Rectal smooth muscle tissue (tissue), 1 donor: ENCODE data around the gene PACSIN3.
"Not testable (repeated sequence)": the region's sequence is repeated elsewhere in the genome, so short reads cannot be mapped to it uniquely, and the experiment has no call there.

ENCODE experiments used
- H3K27ac ChIP-seq: one replicate; pipeline ENCODE4 v1.7.0; 2013; ENCODE audit warnings: low read depth, low read length, inconsistent platforms
- H3K27me3 ChIP-seq: one replicate; pipeline ENCODE4 v1.7.0; 2013; ENCODE audit warnings: low read length; ENCODE audit not compliant: control insufficient read depth, insufficient read depth
- H3K36me3 ChIP-seq: one replicate; pipeline ENCODE4 v1.7.0; 2013; ENCODE audit warnings: low read length; ENCODE audit not compliant: control insufficient read depth, insufficient read depth
- H3K4me1 ChIP-seq: one replicate; pipeline ENCODE4 v1.7.0; 2013; ENCODE audit warnings: low read length; ENCODE audit not compliant: control insufficient read depth, insufficient read depth
- H3K4me3 ChIP-seq: one replicate; pipeline ENCODE4 v1.7.0; 2013; ENCODE audit warnings: low read length
- H3K9ac ChIP-seq: one replicate; pipeline ENCODE4 v1.7.0; 2013; ENCODE audit warnings: low read length

Gene PACSIN3

GRCh38 chr11:47213950-47214565 lies 27.8 kb upstream of the PACSIN3 start:
- H3K4me3 ChIP-seq, result peak overlapping the region; percentile 85
- peak overlapping the region; percentile 25 for H3K9ac ChIP-seq
- H3K36me3 ChIP-seq, result no peaks in the 10 kb centered on the region
- peaks cover 8% of the 10 kb centered on the region for H3K4me1 ChIP-seq
- no peaks in the 10 kb centered on the region for H3K27me3 ChIP-seq
- peak overlapping the region; percentile 93 for H3K27ac ChIP-seq

GRCh38 chr11:47212938-47213337 lies 26.7 kb upstream of the PACSIN3 start:
- Histone ChIP-seq H3K9ac (no peak overlapping the region), H3K4me3 (no peak overlapping the region), H3K27ac (peak overlapping the region; percentile 24), H3K4me1 (peaks cover 8% of the 10 kb centered on the region), H3K36me3 (no peaks in the 10 kb centered on the region), H3K27me3 (no peaks in the 10 kb centered on the region)

DNA sequence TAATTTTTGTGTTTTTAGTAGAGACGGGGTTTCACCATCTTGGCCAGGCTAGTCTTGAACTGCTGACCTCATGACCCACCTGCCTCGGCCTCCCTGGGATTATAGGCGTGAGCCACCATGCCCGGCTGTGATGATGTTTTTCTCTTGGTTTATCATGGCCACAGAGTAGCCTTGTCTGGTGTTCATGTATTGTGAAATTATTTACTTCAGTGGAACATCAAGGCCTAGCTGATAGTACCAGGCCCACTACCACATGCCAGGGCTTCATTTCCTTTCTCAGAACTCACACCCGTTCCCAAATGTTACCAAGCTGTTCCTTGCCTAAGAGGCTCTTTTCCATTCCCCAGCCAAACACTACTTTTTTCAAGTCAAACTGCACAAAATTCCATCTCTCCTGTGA lies 22.4 kb upstream of the PACSIN3 start:
- no peaks in the 10 kb centered on the region for H3K27me3 ChIP-seq
- H3K9ac ChIP-seq, result no peak overlapping the region
- H3K4me1 ChIP-seq, result no peaks in the 10 kb centered on the region
- H3K4me3 ChIP-seq, result no peak overlapping the region
- H3K27ac ChIP-seq, result no peak overlapping the region
- H3K36me3 ChIP-seq, result no peaks in the 10 kb centered on the region

DNA sequence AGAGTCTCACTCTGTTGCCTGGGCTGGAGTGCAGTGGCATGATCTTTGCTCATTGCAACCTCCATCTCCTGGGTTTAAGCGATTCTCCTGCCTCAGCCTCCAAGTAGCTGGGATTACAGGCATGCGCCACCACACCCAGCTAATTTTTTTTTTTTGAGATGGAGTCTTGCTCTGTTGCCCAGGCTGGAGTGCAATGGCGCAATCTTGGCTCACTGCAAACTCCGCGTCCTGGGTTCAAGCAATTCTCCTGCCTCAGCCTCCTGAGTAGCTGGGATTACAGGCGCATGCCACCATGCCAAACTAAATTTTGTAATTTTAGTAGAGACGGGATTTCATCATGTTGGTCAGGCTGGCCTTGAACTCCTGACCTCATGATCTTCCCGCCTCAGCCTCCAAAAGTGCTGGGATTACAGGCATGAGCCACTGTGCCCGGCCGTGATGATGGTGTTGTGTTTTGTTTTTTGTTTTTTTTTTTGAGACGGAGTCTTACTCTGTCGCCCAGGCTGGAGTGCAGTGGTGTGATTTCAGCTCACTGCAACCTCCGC lies 21.8 kb upstream of the PACSIN3 start:
- H3K4me1 ChIP-seq, H3K27me3 ChIP-seq, H3K4me3 ChIP-seq, H3K36me3 ChIP-seq, H3K9ac ChIP-seq, H3K27ac ChIP-seq: not testable (repeated sequence)

DNA sequence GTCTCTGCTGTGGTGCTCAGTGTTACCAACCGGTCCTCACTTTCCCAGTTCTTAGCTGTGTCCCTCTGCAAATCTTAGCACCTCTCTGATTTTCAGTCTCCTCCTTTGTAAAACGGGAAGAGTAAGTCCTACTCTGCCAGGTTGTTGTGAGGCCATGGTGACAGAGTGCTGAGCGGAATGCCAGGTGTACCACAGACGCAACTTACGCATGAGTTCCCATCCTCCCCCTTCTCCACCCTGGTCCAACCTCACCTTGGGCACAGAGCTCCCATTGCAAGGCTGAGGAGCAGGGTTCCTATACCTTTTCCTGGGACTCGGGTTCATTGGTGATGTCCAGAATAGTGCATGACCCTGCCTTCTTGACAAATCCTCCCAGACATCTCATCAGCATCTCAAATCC lies 21.2 kb upstream of the PACSIN3 start:
- Histone ChIP-seq H3K36me3 (no peaks in the 10 kb centered on the region), H3K9ac (no peak overlapping the region), H3K27me3 (no peaks in the 10 kb centered on the region), H3K4me1 (no peaks in the 10 kb centered on the region), H3K27ac (no peak overlapping the region), H3K4me3 (no peak overlapping the region)

DNA sequence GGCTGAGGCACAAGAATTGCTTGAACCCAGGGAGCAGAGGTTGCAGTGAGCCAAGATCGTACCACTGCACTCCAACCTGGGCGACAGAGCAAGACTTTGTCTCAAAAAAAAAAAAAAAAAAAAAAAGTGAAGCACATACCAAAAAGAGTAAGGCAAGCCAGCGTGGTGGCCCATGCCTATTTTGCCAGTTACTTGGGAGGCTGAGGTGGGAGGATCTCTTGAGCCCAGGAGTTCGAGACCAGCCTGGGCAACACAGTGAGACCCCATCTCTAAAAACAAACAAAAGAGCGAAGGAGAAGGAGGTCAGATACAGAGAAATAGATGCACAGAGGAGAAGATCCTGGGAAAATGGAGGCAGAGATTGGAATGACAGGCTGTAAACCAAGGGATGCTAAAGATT lies 20.3 kb upstream of the PACSIN3 start:
- not testable (repeated sequence) for H3K36me3 ChIP-seq, H3K9ac ChIP-seq, H3K27ac ChIP-seq, H3K27me3 ChIP-seq, H3K4me1 ChIP-seq, H3K4me3 ChIP-seq

- no peaks in the 10 kb centered on the region for H3K27me3 ChIP-seq
- H3K4me3 ChIP-seq, result no peak overlapping the region
- no peaks in the 10 kb centered on the region for H3K4me1 ChIP-seq
- no peaks in the 10 kb centered on the region for H3K36me3 ChIP-seq
- H3K27ac ChIP-seq, result no peak overlapping the region
- H3K9ac ChIP-seq, result no peak overlapping the region
These were observed 18.4 kb upstream of the PACSIN3 start for GRCh38 chr11:47204637-47204989.

- Histone ChIP-seq H3K27ac (no peak overlapping the region), H3K4me1 (no peaks in the 10 kb centered on the region), H3K27me3 (no peaks in the 10 kb centered on the region), H3K4me3 (no peak overlapping the region), H3K9ac (no peak overlapping the region), H3K36me3 (no peaks in the 10 kb centered on the region)
These were observed 16.3 kb upstream of the PACSIN3 start for GRCh38 chr11:47202576-47202975.

DNA sequence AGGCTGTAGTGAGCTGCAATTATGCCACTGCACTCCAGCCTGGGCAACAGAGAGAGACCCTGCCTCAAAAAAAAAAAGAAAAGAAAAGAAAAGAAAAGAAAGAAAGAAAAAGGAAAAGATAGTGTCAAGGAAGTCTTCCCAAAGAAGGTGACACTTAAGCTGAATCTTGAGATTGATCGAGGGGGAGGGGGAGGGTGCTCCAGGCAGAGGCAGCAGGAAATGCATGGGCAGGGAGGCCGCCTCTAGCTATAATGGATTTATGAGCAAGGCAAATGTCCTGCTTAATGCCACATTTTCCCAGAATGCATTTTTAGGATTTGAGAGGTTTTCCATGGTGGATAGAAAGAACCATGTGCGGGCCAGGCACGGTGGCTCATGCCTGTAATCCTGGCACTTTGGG lies 14.8 kb upstream of the PACSIN3 start:
- no peaks in the 10 kb centered on the region for H3K4me1 ChIP-seq
- no peak overlapping the region for H3K9ac ChIP-seq
- no peaks in the 10 kb centered on the region for H3K36me3 ChIP-seq
- no peak overlapping the region for H3K4me3 ChIP-seq
- no peak overlapping the region for H3K27ac ChIP-seq
- no peaks in the 10 kb centered on the region for H3K27me3 ChIP-seq

DNA sequence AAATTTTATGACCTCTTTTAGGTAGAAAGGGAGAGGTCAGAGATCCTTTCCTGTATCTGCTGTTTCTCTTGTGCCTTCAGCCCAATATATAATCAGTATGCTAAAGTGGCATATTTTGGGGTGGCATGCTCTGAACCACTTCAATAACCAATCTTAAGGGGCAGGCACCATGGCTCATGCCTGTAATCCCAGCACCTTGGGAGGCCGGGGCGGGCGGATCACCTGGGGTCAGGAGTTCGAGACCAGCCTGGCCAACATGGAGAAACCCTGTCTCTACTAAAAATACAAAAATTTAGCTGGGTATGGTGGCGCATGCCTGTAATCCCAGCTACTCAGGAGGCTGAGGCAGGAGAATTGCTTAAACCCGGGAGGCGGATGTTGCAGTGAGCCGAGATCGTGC lies 11.9 kb upstream of the PACSIN3 start:
- H3K4me3 ChIP-seq, H3K4me1 ChIP-seq, H3K36me3 ChIP-seq, H3K27ac ChIP-seq, H3K9ac ChIP-seq, H3K27me3 ChIP-seq: not testable (repeated sequence)

- Histone ChIP-seq H3K9ac (no peak overlapping the region), H3K27ac (no peak overlapping the region), H3K27me3 (no peaks in the 10 kb centered on the region), H3K4me1 (peaks cover 13% of the 10 kb centered on the region), H3K36me3 (no peaks in the 10 kb centered on the region), H3K4me3 (no peak overlapping the region)
These were observed 5.9 kb upstream of the PACSIN3 start for GRCh38 chr11:47192111-47192510.

- H3K27ac ChIP-seq, H3K4me3 ChIP-seq, H3K27me3 ChIP-seq, H3K36me3 ChIP-seq, H3K9ac ChIP-seq: not testable (repeated sequence)
- H3K4me1 ChIP-seq, result peaks cover 16% of the 10 kb centered on the region
These were observed 4.9 kb upstream of the PACSIN3 start for GRCh38 chr11:47191137-47191536.

DNA sequence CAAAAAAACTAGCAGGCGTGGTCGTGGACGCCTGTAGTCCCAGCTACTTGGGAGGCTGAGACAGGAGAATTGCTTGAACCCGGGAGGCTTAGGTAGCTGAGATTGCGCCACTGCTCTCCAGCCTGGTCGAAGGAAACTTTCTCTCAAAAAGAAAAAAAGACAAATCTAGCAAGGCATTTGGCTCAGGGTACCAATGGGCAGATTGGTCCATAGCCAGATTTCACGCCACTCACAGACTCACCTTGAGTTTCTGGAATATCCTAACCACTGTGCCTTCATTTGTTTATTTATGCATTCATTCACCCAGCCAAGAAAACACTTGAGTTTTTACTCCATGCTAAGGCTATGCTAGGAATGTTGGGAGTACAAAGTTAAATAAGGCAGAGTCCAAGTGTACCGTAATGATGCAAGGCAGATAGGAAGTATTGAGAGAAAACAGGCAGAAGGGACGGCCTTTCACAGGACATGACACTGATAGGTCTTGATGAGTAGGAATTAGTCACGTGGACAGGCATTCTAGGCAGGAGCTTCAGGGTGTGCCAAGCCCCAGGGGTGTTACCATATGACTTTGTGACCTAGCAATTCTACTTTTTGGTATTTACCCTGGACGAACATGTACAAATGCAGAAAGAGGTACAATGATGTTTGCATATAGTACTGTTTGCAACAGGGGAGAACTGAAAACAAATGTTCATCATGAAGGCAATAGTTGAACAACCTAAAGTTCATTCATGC lies 3.0 kb upstream of the PACSIN3 start:
- H3K27me3 ChIP-seq, result peaks cover 2% of the 10 kb centered on the region
- H3K36me3 ChIP-seq, result no peaks in the 10 kb centered on the region
- H3K9ac ChIP-seq, result no peak overlapping the region
- H3K27ac ChIP-seq, result peak overlapping the region; percentile 48
- H3K4me1 ChIP-seq, result peaks cover 20% of the 10 kb centered on the region
- no peak overlapping the region for H3K4me3 ChIP-seq
